Brain microvascular endothelial cell (primary cell): ENCODE results near the gene RCC2.

ENCODE experiments used
- DNase-seq: peaks from one replicate; pipeline ENCODE4 v3.0.0-alpha.2; 2020
- H3K27ac ChIP-seq: fragments of 250-450 bp; sonication (Bioruptor Pico); 2 replicates; pipeline ENCODE4 v1.5.1; 2020; ENCODE audit warnings: mild to moderate bottlenecking, moderate library complexity
- H3K27me3 ChIP-seq: fragments of 250-450 bp; sonication (Bioruptor Pico); replicated peaks from 2 replicates; pipeline ENCODE4 v1.5.1; 2020; ENCODE audit warnings: mild to moderate bottlenecking
- H3K36me3 ChIP-seq: fragments of 250-450 bp; sonication (Bioruptor Pico); replicated peaks from 2 replicates; pipeline ENCODE4 v1.5.1; 2020; ENCODE audit warnings: mild to moderate bottlenecking
- H3K4me3 ChIP-seq: 2 replicates; pipeline ENCODE4 v1.5.1; 2011; ENCODE audit warnings: low read depth, mild to moderate bottlenecking, control low read depth, low read length, moderate library complexity
- in situ Hi-C: cut with HindIII; loops from 2 replicates; pipeline ENCODE4 v1.10.0; 2017; ENCODE audit warnings: low sequenced_read_pairs, low pct_ligation_motif_present
- TF ChIP-seq, protein P1 (sequence below): IDR thresholded peaks from 2 replicates; pipeline ENCODE4 v1.5.1; 2011; ENCODE audit warnings: low read depth, mild to moderate bottlenecking, moderate library complexity, low read length, control low read depth, inconsistent platforms; ENCODE audit errors: missing control alignments

RCC2 gene

DNA sequence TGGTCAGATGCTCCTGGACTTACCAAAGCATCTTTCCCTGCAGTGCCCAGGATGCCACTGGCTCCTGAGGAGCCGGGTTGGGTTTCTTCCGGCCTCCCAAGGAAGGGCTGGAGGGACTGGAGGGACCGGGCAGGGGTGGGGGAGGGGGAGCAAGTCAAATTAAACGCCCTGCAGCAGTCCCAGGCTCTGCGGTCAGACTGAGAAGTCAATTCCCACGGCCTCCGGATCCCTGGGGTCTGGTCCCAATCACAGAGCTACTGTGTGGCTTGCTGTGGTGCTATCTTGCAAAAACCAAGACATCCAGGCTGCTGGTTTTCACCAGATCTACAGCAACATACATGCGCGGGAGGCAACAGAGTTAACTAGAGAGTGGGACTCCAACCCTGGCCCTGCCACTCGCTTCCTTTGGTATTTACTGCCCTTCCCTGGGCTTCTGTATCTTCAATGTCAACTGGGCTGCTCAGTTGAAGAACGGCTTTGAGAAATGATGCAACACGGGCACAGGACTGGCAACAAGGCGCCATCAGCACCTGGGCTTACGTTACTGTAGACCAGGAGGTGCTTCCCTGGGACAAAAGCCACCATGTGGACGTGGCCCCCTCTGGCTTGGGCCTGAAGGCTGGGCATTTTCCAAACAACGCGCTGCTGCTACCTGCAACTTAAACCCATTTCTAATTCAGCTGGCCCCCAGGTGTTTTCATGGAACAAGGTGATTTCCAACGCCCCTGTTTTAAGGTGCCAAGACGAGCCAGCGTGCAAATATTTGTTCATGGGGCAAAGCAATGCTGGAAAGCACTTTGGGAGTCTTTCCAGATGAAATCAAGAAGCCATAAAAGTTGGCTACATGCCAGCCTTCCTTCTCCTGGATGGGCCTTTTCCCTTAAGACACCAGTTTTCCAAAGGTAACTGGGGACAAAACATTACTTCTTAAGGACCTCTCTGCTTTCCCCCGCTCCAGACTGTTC lies 11.5 kb downstream of the RCC2 start:
- H3K27me3 ChIP-seq, result no peaks in the 10 kb centered on the region
- TF ChIP-seq, protein P1, sequence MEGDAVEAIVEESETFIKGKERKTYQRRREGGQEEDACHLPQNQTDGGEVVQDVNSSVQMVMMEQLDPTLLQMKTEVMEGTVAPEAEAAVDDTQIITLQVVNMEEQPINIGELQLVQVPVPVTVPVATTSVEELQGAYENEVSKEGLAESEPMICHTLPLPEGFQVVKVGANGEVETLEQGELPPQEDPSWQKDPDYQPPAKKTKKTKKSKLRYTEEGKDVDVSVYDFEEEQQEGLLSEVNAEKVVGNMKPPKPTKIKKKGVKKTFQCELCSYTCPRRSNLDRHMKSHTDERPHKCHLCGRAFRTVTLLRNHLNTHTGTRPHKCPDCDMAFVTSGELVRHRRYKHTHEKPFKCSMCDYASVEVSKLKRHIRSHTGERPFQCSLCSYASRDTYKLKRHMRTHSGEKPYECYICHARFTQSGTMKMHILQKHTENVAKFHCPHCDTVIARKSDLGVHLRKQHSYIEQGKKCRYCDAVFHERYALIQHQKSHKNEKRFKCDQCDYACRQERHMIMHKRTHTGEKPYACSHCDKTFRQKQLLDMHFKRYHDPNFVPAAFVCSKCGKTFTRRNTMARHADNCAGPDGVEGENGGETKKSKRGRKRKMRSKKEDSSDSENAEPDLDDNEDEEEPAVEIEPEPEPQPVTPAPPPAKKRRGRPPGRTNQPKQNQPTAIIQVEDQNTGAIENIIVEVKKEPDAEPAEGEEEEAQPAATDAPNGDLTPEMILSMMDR, result no peak
- in situ Hi-C loops, result no loop called here
- H3K27ac ChIP-seq, result no peak overlapping the region
- peaks cover 73% of the 10 kb centered on the region for H3K36me3 ChIP-seq
- no peak overlapping the region for H3K4me3 ChIP-seq
- DNase-seq, result no peak

- in situ Hi-C loops, result no loop called here
- DNase-seq, result no peak
- Histone ChIP-seq H3K27me3 (no peaks in the 10 kb centered on the region), H3K27ac (no peak overlapping the region), H3K36me3 (peaks cover 80% of the 10 kb centered on the region), H3K4me3 (no peak overlapping the region)
- TF ChIP-seq, protein P1, result no peak
These were observed 13.5 kb downstream of the RCC2 start for GRCh38 chr1:17425806-17426600.

- TF ChIP-seq, protein P1, result no peak
- H3K27me3 ChIP-seq, result no peaks in the 10 kb centered on the region
- H3K4me3 ChIP-seq, result no peak overlapping the region
- in situ Hi-C loops, result no loop called here
- H3K27ac ChIP-seq, result no peak overlapping the region
- peaks cover 87% of the 10 kb centered on the region for H3K36me3 ChIP-seq
- DNase-seq, result no peak
These were observed 15.7 kb downstream of the RCC2 start for GRCh38 chr1:17423781-17424245.

- Histone ChIP-seq H3K27me3 (no peaks in the 10 kb centered on the region), H3K27ac (no peak overlapping the region), H3K4me3 (no peak overlapping the region), H3K36me3 (peaks cover 85% of the 10 kb centered on the region)
- TF ChIP-seq, protein P1, result no peak
- in situ Hi-C loops, result no loop called here
- no peak for DNase-seq
These were observed 17.0 kb downstream of the RCC2 start for GRCh38 chr1:17422461-17422860.

- DNase-seq, result no peak
- H3K36me3 ChIP-seq, result peaks cover 85% of the 10 kb centered on the region
These were observed 19.0 kb downstream of the RCC2 start for GRCh38 chr1:17420391-17420918.

More at GRCh38 chr1:17420391-17420918, 19.0 kb downstream of the RCC2 start:
- TF ChIP-seq, protein P1, result no peak
- no peak overlapping the region for H3K27ac ChIP-seq
- in situ Hi-C loops, result no loop called here
- H3K4me3 ChIP-seq, result no peak overlapping the region
- no peaks in the 10 kb centered on the region for H3K27me3 ChIP-seq
